ENCODE measurements around the gene LRP6. TPM values are rescaled to one million over a fixed set of nuclear protein-coding genes. Genes with fewer than 3 reads are reported as not detected.

Gene LRP6
- polyA plus RNA-seq, 1 donor from 2014 or later, result 33.5 TPM

DNA sequence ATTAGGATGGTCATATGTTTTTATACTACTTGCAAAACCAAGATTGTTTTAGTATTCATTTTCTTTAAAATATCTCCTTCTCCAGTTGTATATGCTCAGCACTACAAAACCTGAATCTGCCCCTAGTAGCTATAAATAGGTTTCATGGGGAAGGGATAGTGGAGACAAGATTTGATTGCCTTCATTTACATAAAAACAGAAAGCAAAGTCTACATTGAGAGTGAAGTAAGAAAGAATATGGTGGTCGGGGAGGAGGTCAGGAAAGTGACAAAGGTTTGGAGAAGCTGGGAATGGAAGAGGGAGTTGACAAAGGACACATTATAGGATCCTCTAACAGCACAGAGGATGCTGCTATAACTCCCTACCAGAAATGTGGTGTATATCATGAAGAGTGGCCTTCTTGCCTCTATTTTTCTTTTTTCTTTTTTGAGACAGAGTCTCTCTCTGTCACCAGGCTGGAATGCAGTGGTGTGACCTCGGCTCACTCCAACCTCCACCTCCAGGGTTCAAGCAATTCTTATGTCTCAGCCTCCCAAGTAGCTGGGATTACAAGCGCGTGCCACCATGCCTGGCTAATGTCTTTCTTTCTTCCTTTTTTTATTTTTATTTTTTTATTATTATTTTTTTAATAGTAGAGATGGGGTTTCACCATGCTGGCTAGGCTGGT lies 6.6 kb upstream of the LRP6 start:
- H3F3A ChIP-seq (ENCODE audit: insufficient read depth, low read length, poor library complexity, severe bottlenecking), result no peaks in the 10 kb centered on the region
- H3K4me2 ChIP-seq (ENCODE audit: low read length), result no peak overlapping the region
- H3K4me3 ChIP-seq (ENCODE audit: low read length), result no peak overlapping the region
- H3K9ac ChIP-seq (ENCODE audit: low read length), result no peak overlapping the region
- no peaks in the 10 kb centered on the region for H3K79me2 ChIP-seq (replicated peaks; ENCODE audit: insufficient read depth, low read length)
- no peaks in the 10 kb centered on the region for H3K9me2 ChIP-seq (ENCODE audit: insufficient read depth, low read length)
- no peak overlapping the region for H3K27ac ChIP-seq (ENCODE audit: low read length)
- no peaks in the 10 kb centered on the region for H3K36me3 ChIP-seq (ENCODE audit: insufficient read depth, low read length)
- TF ChIP-seq EZH2 (IDR thresholded peaks at IDR 0.05; ENCODE audit: borderline replicate concordance, insufficient read depth, low read length, poor library complexity, severe bottlenecking) (no peak), POLR2AphosphoS5 (IDR thresholded peaks at IDR 0.05) (no peak), MXI1 (conservative IDR thresholded peaks at IDR 0.05; ENCODE audit: poor library complexity, severe bottlenecking) (no peak), TAF1 (IDR thresholded peaks at IDR 0.05; ENCODE audit: low read depth) (no peak), SMC3 (conservative IDR thresholded peaks at IDR 0.05; ENCODE audit: poor library complexity) (no peak), RAD21 (conservative IDR thresholded peaks at IDR 0.05) (no peak), EP300 (conservative IDR thresholded peaks at IDR 0.05; ENCODE audit: poor library complexity, severe bottlenecking) (no peak)
- TF ChIP-seq, protein P1, sequence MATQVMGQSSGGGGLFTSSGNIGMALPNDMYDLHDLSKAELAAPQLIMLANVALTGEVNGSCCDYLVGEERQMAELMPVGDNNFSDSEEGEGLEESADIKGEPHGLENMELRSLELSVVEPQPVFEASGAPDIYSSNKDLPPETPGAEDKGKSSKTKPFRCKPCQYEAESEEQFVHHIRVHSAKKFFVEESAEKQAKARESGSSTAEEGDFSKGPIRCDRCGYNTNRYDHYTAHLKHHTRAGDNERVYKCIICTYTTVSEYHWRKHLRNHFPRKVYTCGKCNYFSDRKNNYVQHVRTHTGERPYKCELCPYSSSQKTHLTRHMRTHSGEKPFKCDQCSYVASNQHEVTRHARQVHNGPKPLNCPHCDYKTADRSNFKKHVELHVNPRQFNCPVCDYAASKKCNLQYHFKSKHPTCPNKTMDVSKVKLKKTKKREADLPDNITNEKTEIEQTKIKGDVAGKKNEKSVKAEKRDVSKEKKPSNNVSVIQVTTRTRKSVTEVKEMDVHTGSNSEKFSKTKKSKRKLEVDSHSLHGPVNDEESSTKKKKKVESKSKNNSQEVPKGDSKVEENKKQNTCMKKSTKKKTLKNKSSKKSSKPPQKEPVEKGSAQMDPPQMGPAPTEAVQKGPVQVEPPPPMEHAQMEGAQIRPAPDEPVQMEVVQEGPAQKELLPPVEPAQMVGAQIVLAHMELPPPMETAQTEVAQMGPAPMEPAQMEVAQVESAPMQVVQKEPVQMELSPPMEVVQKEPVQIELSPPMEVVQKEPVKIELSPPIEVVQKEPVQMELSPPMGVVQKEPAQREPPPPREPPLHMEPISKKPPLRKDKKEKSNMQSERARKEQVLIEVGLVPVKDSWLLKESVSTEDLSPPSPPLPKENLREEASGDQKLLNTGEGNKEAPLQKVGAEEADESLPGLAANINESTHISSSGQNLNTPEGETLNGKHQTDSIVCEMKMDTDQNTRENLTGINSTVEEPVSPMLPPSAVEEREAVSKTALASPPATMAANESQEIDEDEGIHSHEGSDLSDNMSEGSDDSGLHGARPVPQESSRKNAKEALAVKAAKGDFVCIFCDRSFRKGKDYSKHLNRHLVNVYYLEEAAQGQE (IDR thresholded peaks at IDR 0.05; ENCODE audit: borderline replicate concordance), result no peak
- TF ChIP-seq, protein P2, sequence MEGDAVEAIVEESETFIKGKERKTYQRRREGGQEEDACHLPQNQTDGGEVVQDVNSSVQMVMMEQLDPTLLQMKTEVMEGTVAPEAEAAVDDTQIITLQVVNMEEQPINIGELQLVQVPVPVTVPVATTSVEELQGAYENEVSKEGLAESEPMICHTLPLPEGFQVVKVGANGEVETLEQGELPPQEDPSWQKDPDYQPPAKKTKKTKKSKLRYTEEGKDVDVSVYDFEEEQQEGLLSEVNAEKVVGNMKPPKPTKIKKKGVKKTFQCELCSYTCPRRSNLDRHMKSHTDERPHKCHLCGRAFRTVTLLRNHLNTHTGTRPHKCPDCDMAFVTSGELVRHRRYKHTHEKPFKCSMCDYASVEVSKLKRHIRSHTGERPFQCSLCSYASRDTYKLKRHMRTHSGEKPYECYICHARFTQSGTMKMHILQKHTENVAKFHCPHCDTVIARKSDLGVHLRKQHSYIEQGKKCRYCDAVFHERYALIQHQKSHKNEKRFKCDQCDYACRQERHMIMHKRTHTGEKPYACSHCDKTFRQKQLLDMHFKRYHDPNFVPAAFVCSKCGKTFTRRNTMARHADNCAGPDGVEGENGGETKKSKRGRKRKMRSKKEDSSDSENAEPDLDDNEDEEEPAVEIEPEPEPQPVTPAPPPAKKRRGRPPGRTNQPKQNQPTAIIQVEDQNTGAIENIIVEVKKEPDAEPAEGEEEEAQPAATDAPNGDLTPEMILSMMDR (IDR thresholded peaks at IDR 0.05; ENCODE audit: poor library complexity, severe bottlenecking), result no peak
- H3K27me3 ChIP-seq (ENCODE audit: insufficient read depth, low read depth, low read length), result no peaks in the 10 kb centered on the region
- no peaks in the 10 kb centered on the region for H3K9me3 ChIP-seq (ENCODE audit: low read length)
- no peaks in the 10 kb centered on the region for H4K20me1 ChIP-seq (ENCODE audit: insufficient read depth)
- H2AFZ ChIP-seq (ENCODE audit: low read depth, low read length), result no peak overlapping the region

DNA sequence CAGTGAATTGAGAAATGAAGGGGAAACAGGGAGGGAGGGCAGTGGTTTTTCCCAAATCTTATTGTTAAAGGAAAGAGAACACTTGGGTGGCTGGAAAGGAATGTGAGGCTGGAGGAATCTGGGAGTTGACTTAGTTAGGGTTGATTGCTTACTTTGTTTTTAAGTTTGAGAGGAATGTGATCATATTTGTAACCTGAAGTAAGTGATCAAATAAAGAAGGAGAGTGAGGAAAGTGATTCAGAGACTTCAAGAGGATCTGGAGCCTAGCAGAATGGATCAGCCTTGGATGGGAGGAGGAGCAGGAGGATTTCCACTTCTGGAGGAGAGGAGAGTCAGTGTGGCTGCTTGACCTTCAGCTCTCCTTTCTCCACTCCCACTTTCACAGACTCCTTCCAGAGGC lies 6.0 kb upstream of the LRP6 start:
- no peak overlapping the region for H3K9ac ChIP-seq (ENCODE audit: low read length)
- H3K4me3 ChIP-seq (ENCODE audit: low read length), result no peak overlapping the region
- H3K36me3 ChIP-seq (ENCODE audit: insufficient read depth, low read length), result no peaks in the 10 kb centered on the region
- no peaks in the 10 kb centered on the region for H3K79me2 ChIP-seq (replicated peaks; ENCODE audit: insufficient read depth, low read length)
- H3K27ac ChIP-seq (ENCODE audit: low read length), result no peak overlapping the region
- no peaks in the 10 kb centered on the region for H3F3A ChIP-seq (ENCODE audit: insufficient read depth, low read length, poor library complexity, severe bottlenecking)
- H3K4me2 ChIP-seq (ENCODE audit: low read length), result no peak overlapping the region
- no peaks in the 10 kb centered on the region for H3K9me2 ChIP-seq (ENCODE audit: insufficient read depth, low read length)
- no peaks in the 10 kb centered on the region for H3K27me3 ChIP-seq (ENCODE audit: insufficient read depth, low read depth, low read length)
- TF ChIP-seq, protein P2 (IDR thresholded peaks at IDR 0.05; ENCODE audit: poor library complexity, severe bottlenecking), result no peak
- TF ChIP-seq EP300 (conservative IDR thresholded peaks at IDR 0.05; ENCODE audit: poor library complexity, severe bottlenecking), result no peak
- TF ChIP-seq MXI1 (conservative IDR thresholded peaks at IDR 0.05; ENCODE audit: poor library complexity, severe bottlenecking), result no peak
- TF ChIP-seq EZH2 (IDR thresholded peaks at IDR 0.05; ENCODE audit: borderline replicate concordance, insufficient read depth, low read length, poor library complexity, severe bottlenecking), result no peak
- no peak for TF ChIP-seq RAD21 (conservative IDR thresholded peaks at IDR 0.05)
- TF ChIP-seq SMC3 (conservative IDR thresholded peaks at IDR 0.05; ENCODE audit: poor library complexity), result no peak
- TF ChIP-seq TAF1 (IDR thresholded peaks at IDR 0.05; ENCODE audit: low read depth), result no peak
- TF ChIP-seq POLR2AphosphoS5 (IDR thresholded peaks at IDR 0.05), result no peak
- TF ChIP-seq, protein P1 (IDR thresholded peaks at IDR 0.05; ENCODE audit: borderline replicate concordance), result no peak
- no peaks in the 10 kb centered on the region for H3K9me3 ChIP-seq (ENCODE audit: low read length)
- H4K20me1 ChIP-seq (ENCODE audit: insufficient read depth), result no peaks in the 10 kb centered on the region
- no peak overlapping the region for H2AFZ ChIP-seq (ENCODE audit: low read depth, low read length)
